Measurements from ENCODE around the gene TTC23L.

TTC23L gene

DNA sequence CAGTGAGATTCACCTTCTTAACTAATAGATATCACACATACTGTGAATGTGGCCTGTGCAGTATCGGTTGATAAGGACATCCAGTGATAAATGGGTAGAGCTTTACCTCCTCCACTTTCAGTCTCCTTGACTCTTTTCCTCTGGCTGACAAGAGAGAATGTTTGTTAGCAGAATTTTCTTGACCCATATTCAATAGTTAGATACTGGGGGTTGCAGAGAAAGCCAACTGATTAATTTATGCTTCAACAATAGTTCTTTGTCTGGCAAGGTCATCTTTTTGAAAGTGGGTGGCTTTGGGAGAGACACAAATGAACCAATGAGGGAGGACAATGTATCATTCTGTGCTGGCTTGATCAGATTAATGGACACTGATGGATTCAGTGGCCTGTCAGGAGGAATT, 30.3 kb downstream of the TTC23L start:
- DNase-seq (ENCODE audit: low read depth in 2 of 2), result no peak

GRCh38 chr5:34870382-34870781, 31.4 kb downstream of the TTC23L start:
- DNase-seq (ENCODE audit: low read depth in 2 of 2), result no peak

- DNase-seq (ENCODE audit: low read depth in 2 of 2), result no peak
Measured at GRCh38 chr5:34876275-34876674, 37.3 kb downstream of the TTC23L start.

DNA sequence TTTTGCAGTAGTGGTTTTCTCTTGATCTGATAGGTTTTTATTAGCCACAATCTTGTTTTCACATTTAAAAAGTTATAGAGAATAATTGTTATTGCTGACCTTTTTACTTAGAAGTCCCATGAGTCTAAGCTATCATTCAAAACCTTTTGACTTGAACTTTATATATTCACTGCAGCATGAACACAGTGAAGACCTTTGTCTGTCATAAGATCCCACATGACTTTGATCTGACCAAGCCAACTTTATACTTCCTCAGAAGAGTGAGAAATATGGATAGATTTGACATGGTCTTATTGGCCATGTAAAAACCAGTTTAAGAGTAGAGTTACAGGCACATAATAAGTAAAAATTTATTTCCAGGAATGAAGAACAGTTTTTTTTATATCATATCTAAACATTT, 42.3 kb downstream of the TTC23L start:
- no peak for DNase-seq (ENCODE audit: low read depth in 2 of 2)

DNA sequence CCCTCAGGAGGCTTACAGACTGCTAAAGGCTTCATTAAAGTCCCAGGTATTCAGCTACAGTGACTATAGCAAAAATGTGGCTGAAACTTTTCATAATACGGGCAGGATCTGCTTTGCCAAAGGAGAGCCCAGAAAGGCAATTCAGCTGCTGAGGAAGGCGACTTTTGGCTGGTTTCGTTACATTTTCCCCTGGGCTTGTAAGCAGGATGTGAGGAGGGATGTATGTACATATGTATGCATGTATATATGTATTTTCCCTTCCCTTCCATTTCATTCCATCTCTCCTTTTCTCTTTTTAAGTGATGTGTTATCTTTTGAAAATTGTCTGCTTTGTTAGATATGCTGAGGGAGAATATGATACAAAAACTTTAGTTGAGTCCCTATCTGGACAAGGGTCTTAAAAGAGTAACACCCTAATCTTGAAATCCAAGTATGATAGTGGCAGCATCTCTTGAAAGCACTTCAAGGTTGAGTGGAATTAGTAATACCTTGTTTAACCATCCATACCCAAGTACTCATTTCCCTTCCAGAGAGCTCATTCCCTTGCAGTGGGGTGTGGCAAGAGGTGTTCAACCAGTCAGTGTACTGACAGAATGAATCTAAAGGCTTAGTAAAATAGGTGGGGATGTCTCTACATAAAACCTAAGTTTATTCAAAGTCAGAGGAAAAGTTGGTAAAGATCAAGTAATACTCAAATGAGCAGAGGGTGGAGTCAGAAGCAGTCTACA, 47.6 kb downstream of the TTC23L start:
- DNase-seq (ENCODE audit: low read depth in 2 of 2), result no peak

DNA sequence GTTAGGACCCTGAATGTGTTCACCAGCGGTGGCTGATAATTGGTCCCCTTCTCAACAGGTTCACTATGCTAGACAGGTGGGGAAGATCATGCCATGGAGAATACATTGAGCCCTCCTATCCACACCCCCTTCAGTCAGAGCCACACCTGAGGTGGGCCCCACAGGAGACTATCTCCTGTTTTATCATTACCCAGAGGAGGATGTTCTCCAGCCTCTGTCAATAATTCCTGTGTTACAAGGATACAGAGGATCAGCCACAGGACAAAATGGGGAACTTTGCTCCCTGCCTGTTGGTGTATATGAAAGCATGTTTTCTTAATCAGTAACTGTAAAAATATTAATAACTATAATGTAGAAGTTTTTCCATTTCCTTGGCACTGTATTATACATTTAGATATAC, 50.4 kb downstream of the TTC23L start:
- DNase-seq (ENCODE audit: low read depth in 2 of 2), result no peak

DNA sequence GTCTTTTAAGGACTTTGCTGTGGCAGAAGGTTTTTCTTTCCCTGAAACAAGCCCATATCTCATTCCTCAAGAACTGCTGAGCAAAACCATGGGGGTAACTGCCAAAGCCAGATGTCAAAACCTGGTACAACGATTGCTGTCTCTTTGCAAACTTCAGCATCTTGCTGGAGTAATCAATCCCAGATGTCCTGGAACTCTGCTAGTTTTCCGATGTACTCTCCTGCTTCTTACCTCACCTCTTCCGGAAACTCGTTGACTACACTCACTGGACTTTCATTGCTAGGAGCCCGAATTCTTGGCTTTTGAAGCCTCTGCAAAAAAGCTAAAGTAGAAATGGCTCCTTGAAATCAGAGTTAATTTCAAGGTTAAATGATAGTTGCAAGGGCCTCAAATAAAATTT, 53.0 kb downstream of the TTC23L start:
- no peak for DNase-seq (ENCODE audit: low read depth in 2 of 2)

DNA sequence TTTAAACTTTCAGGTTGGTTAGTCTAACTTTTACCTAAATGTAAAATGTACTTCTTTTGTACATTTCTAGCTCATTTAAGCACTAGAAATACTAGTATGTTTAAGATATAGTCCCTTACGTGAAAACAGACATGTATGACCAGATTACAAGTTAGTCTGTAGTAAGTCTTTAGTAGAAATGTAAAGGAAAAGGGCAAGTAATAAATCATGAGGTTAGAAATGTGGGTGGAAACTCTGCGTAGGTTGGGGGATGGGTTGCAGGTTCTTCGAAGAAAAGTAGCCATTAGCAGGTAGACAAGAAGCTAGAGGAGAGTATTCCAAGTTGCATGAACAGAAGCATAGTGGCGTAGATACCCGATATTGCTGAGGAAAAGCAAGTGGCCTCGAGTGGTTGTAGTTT, 53.5 kb downstream of the TTC23L start:
- DNase-seq (ENCODE audit: low read depth in 2 of 2), result no peak

- DNase-seq (ENCODE audit: low read depth in 2 of 2), result no peak
Measured at GRCh38 chr5:34894716-34895115, 55.8 kb downstream of the TTC23L start.

GRCh38 chr5:34895641-34896419, 56.9 kb downstream of the TTC23L start:
- no peak for DNase-seq (ENCODE audit: low read depth in 2 of 2)

GRCh38 chr5:34897646-34898045, 58.7 kb downstream of the TTC23L start:
- DNase-seq (ENCODE audit: low read depth in 2 of 2), result no peak

- peak; percentile 15 to 43 for DNase-seq (ENCODE audit: low read depth in 2 of 2)
Measured at GRCh38 chr5:34898258-34898895, 59.4 kb downstream of the TTC23L start.

DNA sequence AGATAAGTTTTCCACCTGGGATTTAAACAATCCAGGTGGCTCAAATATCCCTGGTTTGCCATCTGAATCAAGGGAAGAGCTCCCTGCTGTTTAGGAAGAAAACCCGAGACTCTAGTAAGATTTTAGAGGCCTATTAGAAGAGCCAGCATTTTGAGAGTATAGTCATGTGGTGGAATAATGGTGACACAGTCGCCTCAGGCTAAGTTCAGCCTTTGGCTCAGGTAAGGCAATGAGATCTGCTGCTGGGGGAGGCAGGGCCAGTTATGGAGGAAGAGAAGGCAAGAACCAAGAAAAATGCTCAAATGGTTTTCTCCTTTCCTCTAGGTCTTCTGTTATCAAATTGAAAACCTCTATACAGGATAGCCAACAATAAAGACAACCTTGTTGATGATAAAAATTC, 60.1 kb downstream of the TTC23L start:
- DNase-seq (ENCODE audit: low read depth in 2 of 2), result no peak

DNA sequence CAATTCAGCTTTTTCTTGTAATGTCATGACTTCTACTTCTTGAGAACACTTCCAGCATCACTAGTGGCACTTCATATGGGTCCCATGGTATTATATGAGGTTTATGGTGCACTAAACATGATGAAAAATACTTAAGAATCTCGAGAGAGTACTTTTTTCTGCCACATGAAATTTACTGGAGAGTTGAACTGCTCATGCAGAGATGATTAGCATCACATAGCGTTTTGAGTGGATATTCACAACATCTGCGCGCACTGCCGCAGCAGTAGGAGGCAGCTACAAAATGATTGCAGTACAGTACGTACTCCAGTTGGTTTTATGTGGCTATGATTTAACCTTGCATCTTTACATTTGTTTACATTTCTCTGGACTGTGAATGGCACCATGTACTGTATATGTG, 61.7 kb downstream of the TTC23L start:
- no peak for DNase-seq (ENCODE audit: low read depth in 2 of 2)

DNA sequence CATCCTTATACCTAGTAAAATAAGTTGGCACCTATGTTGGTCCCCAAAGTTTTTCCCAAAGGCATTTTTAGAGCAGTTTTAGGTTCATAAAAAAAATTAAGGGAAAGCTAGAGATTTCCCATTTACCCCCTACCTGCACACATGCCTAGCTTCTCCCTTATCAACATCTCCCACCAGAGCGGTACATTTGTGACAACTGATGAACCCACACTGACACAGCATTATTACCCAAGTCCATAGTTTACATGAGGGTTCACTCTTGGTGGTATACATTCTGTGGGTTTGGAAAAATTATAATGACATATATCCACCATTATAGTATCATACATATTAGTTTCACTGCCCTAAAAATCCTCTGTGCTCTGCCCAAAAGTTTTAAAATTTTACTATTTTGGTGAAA, 64.3 kb downstream of the TTC23L start:
- DNase-seq (ENCODE audit: low read depth in 2 of 2), result no peak

DNA sequence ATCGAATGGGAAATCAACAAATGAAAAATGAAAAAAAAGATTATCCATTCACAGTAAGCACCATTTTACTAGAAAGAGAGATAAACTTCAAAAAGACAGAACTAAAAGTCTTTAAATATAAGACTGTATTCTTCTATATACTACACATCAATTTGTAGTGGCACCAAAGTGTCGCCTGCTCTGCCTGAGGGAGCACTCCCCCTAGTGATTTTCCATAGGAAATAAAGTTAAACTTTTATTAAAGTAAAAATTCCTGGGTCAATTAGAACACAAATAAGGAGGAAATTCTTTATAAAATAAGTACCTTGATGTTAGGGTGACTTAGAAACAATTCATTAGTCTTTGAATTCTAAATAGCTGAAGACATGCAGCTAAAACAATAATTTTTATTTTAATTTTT, 66.6 kb downstream of the TTC23L start:
- no peak for DNase-seq (ENCODE audit: low read depth in 2 of 2)

GRCh38 chr5:34913072-34913471, 74.1 kb downstream of the TTC23L start:
- no peak for DNase-seq (ENCODE audit: low read depth in 2 of 2)

DNA sequence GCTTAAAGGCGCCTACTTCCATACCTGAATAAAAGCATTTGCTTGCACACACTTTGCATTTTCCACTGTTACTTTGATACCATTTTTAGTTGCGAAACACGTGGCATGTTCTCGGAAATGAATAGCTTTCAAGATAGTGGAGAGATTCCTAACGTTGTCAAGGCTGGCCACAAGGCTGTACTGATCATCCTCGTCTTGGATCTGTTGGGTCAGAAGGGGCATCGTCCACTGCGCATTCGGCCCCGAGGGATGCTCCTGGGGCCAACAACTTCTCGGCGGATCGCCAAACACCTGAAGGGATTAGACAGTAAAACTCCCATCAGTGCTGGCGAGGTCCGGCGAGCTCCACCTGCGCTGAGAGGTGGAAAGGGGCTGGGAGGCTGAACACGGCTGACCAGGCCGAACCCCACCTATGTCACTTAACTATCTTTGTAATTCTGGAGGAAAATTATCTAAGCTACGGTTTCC, 75.7 kb downstream of the TTC23L start:
- no peak for DNase-seq (ENCODE audit: low read depth in 2 of 2)

DNA sequence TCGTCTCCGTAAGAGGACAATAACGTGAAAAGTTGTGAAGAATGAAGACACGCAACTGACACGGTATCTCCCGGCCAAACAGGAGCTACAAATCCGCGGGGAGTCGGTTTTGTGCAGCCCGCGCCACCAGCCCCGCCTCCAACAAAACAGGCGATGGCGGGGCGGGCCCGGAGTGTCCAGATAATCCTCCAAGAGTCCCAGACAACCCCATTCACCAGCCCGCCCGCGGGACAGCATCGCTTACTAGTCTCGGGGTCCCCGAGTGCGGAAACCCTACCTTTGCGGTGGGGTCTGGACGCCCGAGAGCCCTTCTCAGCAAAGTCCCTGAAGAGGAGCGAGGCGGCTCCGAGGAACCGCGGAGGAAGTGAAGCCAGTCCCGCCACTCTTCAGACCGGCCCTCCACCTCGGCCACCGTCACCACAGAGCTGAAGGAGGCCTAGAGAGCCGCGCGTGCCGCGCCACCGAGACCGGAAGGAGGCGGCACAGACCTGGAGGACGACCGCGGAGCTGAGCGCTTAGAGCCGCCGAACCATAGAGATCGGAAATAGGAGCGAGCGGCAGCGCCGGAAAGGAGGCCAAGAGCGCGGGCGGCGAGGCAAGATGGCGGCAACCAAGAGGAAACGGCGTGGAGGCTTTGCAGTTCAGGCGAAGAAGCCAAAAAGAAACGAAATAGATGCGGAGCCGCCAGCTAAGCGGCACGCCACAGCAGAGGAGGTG, 76.3 kb downstream of the TTC23L start, which contains the start of the genes BRIX1 and RAD1:
Gene BRIX1 (plus strand): TSS at position 573 of the 717 bp plus-strand sequence. CDS start 28 bp downstream, at position 601.
Gene RAD1 (minus strand): TSS at position 366 of the 717 bp plus-strand sequence. CDS start 612 bp downstream, outside the sequence.
- DNase-seq (ENCODE audit: low read depth in 2 of 2), result peak; percentile 92 to 93

GRCh38 chr5:34915856-34916192, 76.9 kb downstream of the TTC23L start:
- no peak for DNase-seq (ENCODE audit: low read depth in 2 of 2)

GRCh38 chr5:34916518-34916917, 77.6 kb downstream of the TTC23L start:
- DNase-seq (ENCODE audit: low read depth in 2 of 2), result no peak

- DNase-seq (ENCODE audit: low read depth in 2 of 2), result no peak
Measured at GRCh38 chr5:34918025-34918424, 79.1 kb downstream of the TTC23L start.
